ENCODE data around the gene USP12.

Gene USP12

GRCh38 chr13:27027086-27027667 lies 144.4 kb downstream of the USP12 start:
- no peak for DNase-seq

- no peak for DNase-seq
Measured at GRCh38 chr13:27026396-27026795, 145.2 kb downstream of the USP12 start.

- no peak for DNase-seq
Measured at GRCh38 chr13:27024776-27025492, 146.7 kb downstream of the USP12 start.

GRCh38 chr13:27024074-27024461 lies 147.5 kb downstream of the USP12 start:
- no peak for DNase-seq

GRCh38 chr13:27023385-27024073 lies 148.1 kb downstream of the USP12 start:
- no peak for DNase-seq

- no peak for DNase-seq
Measured at GRCh38 chr13:27022571-27023311, 148.9 kb downstream of the USP12 start.

- DNase-seq = no peak
Measured at GRCh38 chr13:27020415-27020814, 151.2 kb downstream of the USP12 start.

GRCh38 chr13:27018882-27019281 lies 152.7 kb downstream of the USP12 start:
- no peak for DNase-seq

GRCh38 chr13:27018344-27018861 lies 153.2 kb downstream of the USP12 start:
- no peak for DNase-seq

- DNase-seq = no peak
Measured at GRCh38 chr13:27016875-27017274, 154.7 kb downstream of the USP12 start.
